Vagina (tissue), 1 donor: Measurements from ENCODE around the gene ATP5MC2. TPM values are rescaled to one million over a fixed set of nuclear protein-coding genes. Genes with fewer than 3 reads are reported as not detected.

Experiments
- total RNA-seq: library from RNA; depleted of rRNA; stranded (reverse); fragments of >200 nt; gene quantifications from one replicate; pipeline ENCODE4 v1.2.3, GENCODE V29; 2016

The ATP5MC2 gene
- total RNA-seq, 1 donor from 2014 or later, result 311 TPM

Other genes starting within 250 kb of the ATP5MC2 start
- 54.0 TPM for gene PRR13, start 234.3 kb downstream of the ATP5MC2 start, total RNA-seq
- 488 TPM for gene PCBP2, start 224.0 kb downstream of the ATP5MC2 start, total RNA-seq
- 21.9 TPM for gene MAP3K12, start 176.6 kb downstream of the ATP5MC2 start, total RNA-seq
- 17.7 TPM for gene TARBP2, start 174.8 kb downstream of the ATP5MC2 start, total RNA-seq
- gene NPFF, start 168.6 kb downstream of the ATP5MC2 start, total RNA-seq, result not detected
- 34.9 TPM for gene ATF7, start 49.7 kb downstream of the ATP5MC2 start, total RNA-seq
- gene CALCOCO1, start 51.4 kb upstream of the ATP5MC2 start, total RNA-seq, result 131 TPM
- not detected for gene CISTR, start 75.9 kb upstream of the ATP5MC2 start, total RNA-seq